HG03159 (cell line): ENCODE measurements around the gene SAXO2.
A peak's percentile ranks its signal among the peaks of the same experiment; 100 is the strongest.
"Not testable (repeated sequence)": the region's sequence is repeated elsewhere in the genome, so short reads cannot be mapped to it uniquely, and the experiment has no call there.

Experiments used
- ATAC-seq: cut with Tn5 transposase; IDR thresholded peaks from one replicate; pipeline ENCODE4 v1.9.1; 2021; ENCODE audit warnings: mild to moderate bottlenecking, moderate library complexity; ENCODE audit not compliant: unreplicated experiment

The SAXO2 gene

DNA sequence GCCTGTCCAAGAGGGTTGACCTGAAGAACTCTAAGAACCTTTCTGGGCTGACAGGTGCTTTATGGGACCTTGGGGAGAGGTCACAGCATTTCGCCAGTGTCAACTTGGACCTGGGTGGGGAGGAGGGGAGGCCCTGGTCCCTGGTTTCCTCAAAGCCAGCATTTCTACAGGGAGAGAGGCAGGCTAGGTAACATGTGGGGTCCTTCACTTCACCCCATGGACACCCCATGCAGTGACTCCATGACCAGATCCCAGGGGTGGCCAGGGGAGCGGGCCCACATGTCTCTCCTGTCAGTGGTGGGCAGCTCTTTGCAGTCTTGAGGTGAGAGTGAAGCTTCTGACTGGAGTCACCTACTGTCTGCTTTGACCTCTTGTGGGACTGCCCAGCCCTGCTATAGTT lies 50.8 kb downstream of the SAXO2 start:
- ATAC-seq = no peak

DNA sequence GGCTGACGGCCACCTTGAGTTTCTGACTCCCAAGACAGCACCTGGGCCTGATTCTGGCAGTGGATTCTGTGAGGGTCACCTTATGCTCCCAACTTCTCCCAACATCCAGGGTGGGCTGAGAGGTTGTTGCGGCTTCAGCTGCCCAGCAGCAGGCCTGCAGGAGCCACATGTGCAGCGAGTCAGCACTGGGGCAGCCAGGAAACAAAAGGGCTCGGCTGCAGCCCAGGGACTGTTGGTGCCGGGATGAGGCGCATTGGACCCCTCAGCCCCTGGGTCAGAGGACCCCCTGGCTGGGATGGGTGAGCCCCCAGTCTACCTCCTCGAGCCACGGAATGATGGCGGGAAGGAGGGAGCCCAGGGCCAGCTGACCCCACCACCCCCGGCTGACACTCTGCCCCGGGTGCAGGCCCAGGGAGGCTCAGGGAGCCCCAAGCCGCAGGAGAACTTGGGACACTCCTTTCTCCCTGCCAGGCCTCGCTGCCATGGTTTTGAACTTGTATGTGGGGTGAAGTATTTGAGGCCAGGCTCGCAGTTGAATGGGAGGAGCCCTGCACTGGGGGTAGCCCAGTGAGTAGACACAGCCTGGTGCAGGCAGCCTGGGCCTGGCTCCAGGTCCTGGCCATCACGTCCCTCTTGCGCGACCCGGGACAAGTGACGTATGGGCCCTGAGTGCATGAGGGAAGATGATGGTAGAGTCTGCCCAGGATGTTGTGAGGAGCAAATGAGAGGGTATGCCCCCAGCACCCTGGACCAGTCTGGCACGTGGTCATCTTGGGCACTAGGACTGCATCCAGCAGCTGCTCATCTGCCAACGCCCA lies 51.5 kb downstream of the SAXO2 start:
- not testable (repeated sequence) for ATAC-seq

DNA sequence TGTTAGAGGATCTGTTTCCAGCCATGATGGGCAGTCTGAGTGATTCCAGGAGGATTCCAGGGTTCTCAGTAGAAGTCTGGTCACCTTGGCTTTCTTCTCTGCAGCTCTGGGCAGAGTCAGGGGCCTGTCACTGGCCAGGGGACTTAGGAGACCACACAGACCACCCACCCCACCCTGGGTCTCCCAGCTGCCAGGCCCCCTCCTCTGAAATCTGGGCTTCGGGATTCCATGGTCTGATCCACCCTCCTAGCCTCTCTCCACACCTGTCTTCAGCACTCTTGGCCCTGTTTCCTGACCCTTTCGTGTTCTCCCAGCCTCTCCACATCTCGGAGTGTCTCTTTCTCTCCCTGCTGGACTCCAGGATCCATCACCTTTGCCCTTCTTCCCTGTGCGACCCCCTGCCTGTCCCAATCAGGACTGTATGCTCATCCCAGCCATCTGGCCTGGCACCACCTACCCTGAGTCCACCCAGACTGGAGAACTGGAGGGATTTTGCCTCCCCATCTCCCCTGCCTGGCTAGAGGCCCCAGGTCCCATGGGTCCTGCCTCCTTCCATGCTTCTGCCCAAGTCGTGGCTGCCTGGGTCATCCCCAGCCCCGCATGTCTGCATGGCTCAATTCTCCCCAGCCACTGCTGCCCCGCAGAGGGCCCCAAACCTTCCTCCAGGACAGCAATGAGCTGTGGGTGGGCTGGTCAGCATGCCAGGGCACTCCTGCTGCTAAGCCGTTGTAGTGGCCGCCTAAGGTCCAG lies 52.3 kb downstream of the SAXO2 start:
- no peak for ATAC-seq

- no peak for ATAC-seq
These were observed 53.1 kb downstream of the SAXO2 start for GRCh38 chr15:82315519-82316246.

DNA sequence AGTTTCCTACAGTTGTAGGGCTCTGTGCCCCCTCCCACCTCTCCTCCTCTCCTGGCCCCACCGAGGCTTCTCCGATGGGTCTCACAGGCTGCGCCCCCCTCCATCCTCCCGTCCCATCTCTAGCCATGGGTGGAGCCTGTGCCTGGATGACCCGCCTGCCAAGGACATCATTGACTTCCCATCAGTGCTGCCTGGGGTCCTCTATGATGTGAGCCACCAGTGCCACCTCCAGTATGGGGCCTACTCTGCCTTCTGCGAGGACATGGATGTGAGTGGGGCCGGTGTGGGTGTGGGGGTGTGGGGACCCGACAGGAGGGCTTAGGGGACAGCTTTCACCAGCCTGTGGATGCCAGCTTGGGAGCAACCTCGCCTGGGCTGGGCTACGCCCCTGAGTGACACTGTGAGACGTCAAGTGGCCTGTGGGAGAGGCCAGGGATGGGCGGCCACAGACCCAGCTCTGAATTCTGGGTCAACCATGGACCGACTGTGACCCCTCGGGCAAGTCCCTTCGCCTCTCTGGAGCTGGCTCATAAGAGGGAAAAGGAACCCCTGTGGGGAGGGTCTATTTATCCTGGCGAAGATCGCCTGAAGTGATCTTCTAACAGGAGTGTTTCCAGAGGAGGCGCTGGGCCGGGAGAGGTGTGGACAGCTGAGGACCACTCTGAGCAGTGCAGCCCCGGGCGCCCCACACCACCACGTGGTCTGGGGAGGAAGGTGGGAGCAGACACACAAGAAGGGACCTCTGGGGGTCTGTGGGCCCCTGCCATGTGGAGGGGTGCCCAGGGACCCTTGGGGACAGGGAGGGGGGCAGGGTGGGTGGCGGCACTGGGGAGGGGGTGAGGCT lies 53.9 kb downstream of the SAXO2 start:
- not testable (repeated sequence) for ATAC-seq

- no peak for ATAC-seq
These were observed 54.5 kb downstream of the SAXO2 start for GRCh38 chr15:82317091-82317489.

GRCh38 chr15:82317516-82317915 lies 54.9 kb downstream of the SAXO2 start:
- ATAC-seq = not testable (repeated sequence)

GRCh38 chr15:82318281-82318680 lies 55.7 kb downstream of the SAXO2 start:
- not testable (repeated sequence) for ATAC-seq

- ATAC-seq = not testable (repeated sequence)
These were observed 57.1 kb downstream of the SAXO2 start for GRCh38 chr15:82319522-82320278.

- ATAC-seq = not testable (repeated sequence)
These were observed 58.2 kb downstream of the SAXO2 start for GRCh38 chr15:82320861-82321260.

GRCh38 chr15:82322488-82322887 lies 59.9 kb downstream of the SAXO2 start:
- ATAC-seq = not testable (repeated sequence)

DNA sequence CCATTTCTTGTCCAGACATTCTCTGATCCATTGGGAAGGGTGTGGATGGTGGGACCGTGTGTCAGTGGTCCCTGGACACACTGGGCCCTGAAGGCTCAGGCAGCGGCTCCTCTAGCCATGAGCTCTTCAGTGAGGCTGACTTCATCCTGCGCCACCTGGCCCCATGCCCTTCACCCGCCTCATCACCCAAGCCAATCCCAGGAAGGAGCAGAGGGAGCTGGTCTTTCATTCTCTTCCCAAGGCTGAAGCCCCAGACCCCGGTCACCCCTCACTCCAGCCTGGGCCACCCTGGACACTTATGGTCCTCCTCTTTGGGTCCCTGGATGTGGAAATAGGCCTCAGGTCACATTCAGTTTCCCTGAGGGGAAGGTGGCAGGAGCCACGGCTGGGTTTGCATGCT lies 62.2 kb downstream of the SAXO2 start:
- not testable (repeated sequence) for ATAC-seq

DNA sequence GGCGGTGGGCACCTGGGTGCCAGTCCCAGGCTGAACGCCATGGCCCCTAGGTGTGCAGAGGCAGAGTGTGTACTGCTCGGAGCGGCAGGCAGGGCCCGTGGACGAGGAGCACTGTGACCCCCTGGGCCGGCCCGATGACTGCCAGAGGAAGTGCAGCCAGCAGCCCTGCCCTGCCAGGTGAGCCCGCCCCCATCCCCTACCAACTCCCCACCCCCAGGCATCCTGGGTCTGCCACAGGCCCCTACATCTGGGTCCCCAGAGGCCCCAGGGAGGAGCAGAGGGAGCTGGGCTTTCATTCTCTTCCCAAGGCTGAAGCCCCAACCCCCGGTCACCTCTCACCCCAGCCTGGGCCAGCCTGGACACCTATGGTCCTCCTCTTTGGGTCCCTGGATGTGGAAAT lies 63.0 kb downstream of the SAXO2 start:
- not testable (repeated sequence) for ATAC-seq

DNA sequence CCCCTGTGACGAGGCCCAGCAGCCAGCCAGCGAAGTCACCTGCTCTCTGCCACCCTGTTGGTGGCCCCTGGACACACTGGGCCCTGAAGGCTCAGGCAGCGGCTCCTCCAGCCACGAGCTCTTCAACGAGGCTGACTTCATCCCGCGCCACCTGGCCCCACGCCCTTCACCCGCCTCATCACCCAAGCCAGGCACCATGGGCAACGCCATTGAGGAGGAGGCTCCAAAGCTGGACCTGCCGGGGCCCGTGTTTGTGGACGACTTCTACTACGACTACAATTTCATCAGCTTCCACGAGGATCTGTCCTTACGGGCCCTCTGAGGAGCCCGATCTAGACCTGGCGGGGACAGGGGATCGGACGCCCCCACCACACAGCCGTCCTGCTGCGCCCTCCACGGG lies 64.3 kb downstream of the SAXO2 start:
- not testable (repeated sequence) for ATAC-seq

DNA sequence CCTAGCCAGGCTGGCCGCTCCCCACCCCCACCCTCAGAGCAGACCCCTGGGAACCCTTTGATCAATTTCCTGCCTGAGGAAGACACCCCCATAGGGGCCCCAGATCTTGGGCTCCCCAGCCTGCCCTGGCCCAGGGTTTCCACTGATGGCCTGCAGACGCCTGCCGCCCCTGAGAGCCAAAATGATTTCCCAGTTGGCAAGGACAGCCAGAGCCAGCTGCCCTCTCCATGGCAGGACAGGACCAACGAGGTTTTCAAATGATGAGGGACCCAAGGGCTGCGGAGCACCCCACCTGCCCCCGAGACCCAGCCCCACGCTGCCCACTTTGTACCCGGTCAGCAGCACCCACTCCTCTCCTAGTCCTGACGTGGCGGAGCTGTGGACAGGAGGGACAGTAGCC lies 64.8 kb downstream of the SAXO2 start:
- ATAC-seq = not testable (repeated sequence)

DNA sequence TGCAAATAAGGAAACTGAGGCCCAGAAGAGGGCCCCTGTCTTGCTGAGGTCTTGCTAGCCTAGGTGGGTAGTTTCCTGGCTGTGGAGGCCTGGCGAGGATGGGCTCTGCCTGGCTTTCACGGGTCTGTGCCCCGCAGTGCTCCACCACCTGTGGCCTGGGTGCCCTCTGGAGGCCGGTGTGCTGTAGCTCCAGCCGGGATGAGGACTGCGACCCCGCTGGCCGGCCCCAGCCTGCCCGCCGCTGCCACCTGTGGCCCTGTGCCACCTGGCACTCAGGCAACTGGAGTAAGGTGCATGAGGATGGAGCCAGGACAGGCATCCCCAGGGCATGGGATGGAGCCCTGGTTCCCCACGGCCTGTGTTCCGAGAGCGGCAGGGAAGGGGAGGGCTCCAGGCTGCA lies 66.4 kb downstream of the SAXO2 start:
- ATAC-seq = not testable (repeated sequence)

DNA sequence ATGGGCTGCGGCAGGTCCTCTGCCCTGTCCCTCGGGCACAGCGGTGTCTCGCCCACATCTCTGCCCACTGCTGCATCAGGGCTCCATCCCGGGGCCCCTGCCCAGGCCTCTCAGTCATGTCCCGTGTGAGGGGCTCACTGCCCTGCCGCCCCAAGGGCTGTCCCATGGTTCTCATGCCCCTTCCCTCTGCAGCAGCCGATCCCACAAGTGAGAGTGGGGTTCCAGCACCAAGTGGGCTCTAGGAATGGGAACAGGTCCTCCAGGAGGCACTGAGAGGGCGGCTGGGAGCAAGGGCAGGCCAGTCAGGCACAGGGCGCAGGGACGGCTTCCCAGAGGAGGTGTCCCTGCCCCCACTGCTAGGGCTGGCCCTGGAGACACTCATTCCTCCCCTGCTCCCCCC lies 68.3 kb downstream of the SAXO2 start:
- ATAC-seq = not testable (repeated sequence)

- peak; percentile 64 for ATAC-seq
These were observed 69.1 kb downstream of the SAXO2 start for GRCh38 chr15:82331576-82332304.
